Endothelial cell of umbilical vein (primary cell): ENCODE measurements around the gene MBL2. TPM values are rescaled to one million over a fixed set of nuclear protein-coding genes. Genes with fewer than 3 reads are reported as not detected.
A peak's percentile ranks its signal among the peaks of the same experiment; 100 is the strongest.

Source experiments
- BruUV-seq: library from RNA; stranded (reverse); fragments of 400-500 nt; replicated peaks from 2 replicates; lab custom pipeline; 2021; lab: Mats Ljungman, UMichigan
- CTCF ChIA-PET: fragments of 300-600, 350-600 bp; sonication (Branson Sonifier 250); formaldehyde crosslinking; loops from one replicate; lab custom pipeline; 2021; ENCODE audit warnings: antibody characterized with exemption, inconsistent platforms; lab: Charles Lee
- POLR2A ChIA-PET: fragments of 300-600, 350-600 bp; sonication (Branson Sonifier 250); formaldehyde crosslinking; loops from one replicate; lab custom pipeline; 2021; ENCODE audit warnings: antibody characterized with exemption, inconsistent platforms; lab: Charles Lee
- DNase-seq: peaks from one replicate; pipeline ENCODE4 v3.0.0-alpha.2; 2011; ENCODE audit warnings: low read depth, low spot score
- FAIRE-seq: peaks from 2 replicates; lab custom pipeline; 2011; peaks lifted over from hg19 to GRCh38; lab: Jason Lieb, UNC
- H2AFZ ChIP-seq: 2 replicates; pipeline ENCODE4 v1.6.0; 2012; ENCODE audit warnings: low read depth, low read length, control low read depth, inconsistent platforms
- H3K27ac ChIP-seq: 2 replicates; pipeline ENCODE4 v1.5.1; 2011; ENCODE audit warnings: low read depth, mild to moderate bottlenecking, control low read depth, low read length, moderate library complexity; ENCODE audit not compliant: insufficient read depth
- H3K27me3 ChIP-seq, 2 experiments: 2 replicates each; pipeline versions ENCODE4 v1.6.0 to v1.6.1; 2011; ENCODE audit warnings: low read length in 2 of 2, mixed read lengths in 1 of 2; ENCODE audit not compliant: control insufficient read depth in 2 of 2, insufficient read depth in 2 of 2
- H3K36me3 ChIP-seq, 2 experiments: 2 replicates in 1 of 2; 3 replicates in 1 of 2; pipeline ENCODE4 v1.5.1; 2011; ENCODE audit warnings: low read length in 2 of 2, mild to moderate bottlenecking in 1 of 2, moderate library complexity in 1 of 2; ENCODE audit not compliant: control insufficient read depth in 2 of 2, insufficient read depth in 2 of 2; ENCODE audit errors: extremely low read depth in 1 of 2
- H3K4me1 ChIP-seq: 3 replicates; pipeline ENCODE4 v1.5.1; 2011; ENCODE audit warnings: mild to moderate bottlenecking, low read length; ENCODE audit not compliant: control insufficient read depth, insufficient read depth; ENCODE audit errors: extremely low read depth
- H3K4me2 ChIP-seq: 2 replicates; pipeline ENCODE4 v1.6.1; 2011; ENCODE audit warnings: low read length, control low read depth, mixed read lengths; ENCODE audit not compliant: insufficient read depth
- H3K4me3 ChIP-seq, 3 experiments: fragments of 200-600 bp in 1 of 3; sonication (generic), shearing (Covaris generic) in 1 of 3; replicated peaks in 1 of 3; 2 replicates each; pipeline ENCODE4 v1.5.1; 2011 to 2016; ENCODE audit warnings: control low read depth in 3 of 3, low read length in 3 of 3, mild to moderate bottlenecking in 2 of 3, inconsistent platforms in 1 of 3, low read depth in 1 of 3, moderate library complexity in 1 of 3; ENCODE audit not compliant: insufficient read depth in 1 of 3
- H3K79me2 ChIP-seq: 2 replicates; pipeline ENCODE4 v1.6.0; 2012; ENCODE audit warnings: low read length, inconsistent platforms; ENCODE audit not compliant: control insufficient read depth, insufficient read depth
- H3K9ac ChIP-seq: replicated peaks from 2 replicates; pipeline ENCODE3; 2011; ENCODE audit warnings: low read length, control low read depth; ENCODE audit not compliant: insufficient read depth; ENCODE audit errors: extremely low read depth
- H3K9me1 ChIP-seq: replicated peaks from 3 replicates; pipeline ENCODE4 v1.6.0; 2011; ENCODE audit warnings: mild to moderate bottlenecking, low read length; ENCODE audit not compliant: control insufficient read depth, insufficient read depth; ENCODE audit errors: extremely low read depth
- H3K9me3 ChIP-seq: replicated peaks from 2 replicates; pipeline ENCODE4 v1.5.1; 2012; ENCODE audit warnings: low read length, inconsistent platforms; ENCODE audit not compliant: control insufficient read depth, insufficient read depth
- H4K20me1 ChIP-seq: replicated peaks from 2 replicates; pipeline ENCODE3; 2011; ENCODE audit warnings: mild to moderate bottlenecking, low read length; ENCODE audit not compliant: control insufficient read depth, insufficient read depth; ENCODE audit errors: extremely low read depth
- FOS ChIP-seq: IDR thresholded peaks from 2 replicates; pipeline ENCODE4 v1.6.1; 2011; ENCODE audit warnings: mild to moderate bottlenecking, low read length, moderate library complexity, borderline replicate concordance; ENCODE audit not compliant: insufficient read depth
- GATA2 ChIP-seq: IDR thresholded peaks from 2 replicates; pipeline ENCODE4 v1.7.0; 2011; ENCODE audit warnings: low read depth, mild to moderate bottlenecking, moderate library complexity, mixed read lengths, low read length; ENCODE audit not compliant: insufficient read length, insufficient read depth
- MYC ChIP-seq: IDR thresholded peaks from one replicate; pipeline ENCODE4 v1.6.1; 2011; ENCODE audit warnings: mild to moderate bottlenecking, low read depth, low read length
- dilution Hi-C: fragments of 300-500 bp; cut with MboI; formaldehyde crosslinking; loops from one replicate; pipeline ENCODE4 v1.15.0; 2019; ENCODE audit warnings: low sequenced_read_pairs; ENCODE audit not compliant: extremely low pct_ligation_motif_present
- intact Hi-C: fragments of 100-400 bp; cut with micrococcal nuclease; formaldehyde crosslinking; loops from one replicate; pipeline ENCODE4 v1.10.0; 2022
- polyA plus RNA-seq, 4 experiments: library from polyadenylated mRNA; depleted of rRNA in 3 of 4; stranded (reverse) in 3 of 4; unstranded in 1 of 4; fragments of >200 nt; gene quantifications; 2 replicates each; pipeline versions ENCODE4 v1.2.1 to v1.2.3, GENCODE V29; 2011 to 2012; ENCODE audit warnings: missing spikeins in 1 of 4
- total RNA-seq: library from RNA; stranded (reverse); gene quantifications from 2 replicates; pipeline ENCODE4 v1.2.3, GENCODE V29; 2021
- TF ChIP-seq, protein P1 (sequence below), 2 donors: IDR thresholded peaks; 1 replicate in 1 of 2; 2 replicates in 1 of 2; pipeline ENCODE4 v1.5.1; 2011; ENCODE audit warnings: low read length in 2 of 2, mild to moderate bottlenecking in 2 of 2, moderate library complexity in 2 of 2, control low read depth in 1 of 2, inconsistent platforms in 1 of 2, low read depth in 1 of 2; ENCODE audit not compliant: insufficient read depth in 1 of 2; ENCODE audit errors: extremely low read depth in 1 of 2
- TF ChIP-seq, protein P2 (sequence below): IDR thresholded peaks from 2 replicates; pipeline ENCODE4 v1.6.1; 2011; ENCODE audit not compliant: insufficient read depth, insufficient read length

The MBL2 gene
- total and polyA plus RNA-seq, 2 donors (not counting 3 experiments of a cell fraction or from before 2014, with no cell fraction given), result not detected

DNA sequence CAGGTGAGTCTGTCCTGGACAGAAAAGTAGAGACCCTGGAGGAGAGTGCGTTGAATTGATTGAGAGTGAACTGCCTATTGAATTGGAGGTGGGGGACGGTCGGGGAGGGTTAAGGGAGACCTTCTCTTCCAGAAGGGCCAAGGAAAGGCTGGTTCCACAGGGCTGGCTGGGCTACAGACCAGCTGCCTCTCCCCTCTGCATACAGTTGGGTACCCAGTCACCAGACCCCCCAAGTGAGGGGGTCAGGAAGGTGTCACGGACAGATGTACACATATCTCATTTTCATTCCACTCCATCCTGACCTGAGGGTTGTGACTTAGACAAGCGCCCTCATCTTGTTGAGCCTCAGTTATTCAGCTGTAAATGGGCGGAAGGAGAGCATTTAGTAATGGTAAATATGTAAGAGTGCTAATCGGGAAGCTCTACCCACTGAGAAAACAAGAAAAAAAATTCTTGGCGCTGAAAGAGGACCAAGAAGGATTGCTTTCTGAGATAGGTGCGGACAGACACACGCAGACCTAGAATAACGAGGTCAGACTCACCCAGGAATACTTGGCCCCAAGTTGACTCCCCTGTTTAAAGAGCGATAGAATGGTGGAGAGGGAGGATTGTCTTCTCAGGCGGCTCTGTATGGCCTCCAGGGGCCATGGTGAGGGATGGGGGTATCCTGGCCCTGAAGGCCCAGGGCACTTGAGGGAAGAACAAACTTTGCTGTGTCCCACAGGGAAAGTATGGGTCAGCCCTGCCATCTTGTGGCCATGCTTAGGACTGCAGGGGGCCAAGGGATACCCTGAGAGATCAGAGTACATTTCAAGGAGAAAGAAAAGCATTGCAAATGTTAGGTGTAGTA, 7.2 kb upstream of the MBL2 start:
- no peak for TF ChIP-seq FOS
- TF ChIP-seq MYC, result no peak
- TF ChIP-seq, protein P1, sequence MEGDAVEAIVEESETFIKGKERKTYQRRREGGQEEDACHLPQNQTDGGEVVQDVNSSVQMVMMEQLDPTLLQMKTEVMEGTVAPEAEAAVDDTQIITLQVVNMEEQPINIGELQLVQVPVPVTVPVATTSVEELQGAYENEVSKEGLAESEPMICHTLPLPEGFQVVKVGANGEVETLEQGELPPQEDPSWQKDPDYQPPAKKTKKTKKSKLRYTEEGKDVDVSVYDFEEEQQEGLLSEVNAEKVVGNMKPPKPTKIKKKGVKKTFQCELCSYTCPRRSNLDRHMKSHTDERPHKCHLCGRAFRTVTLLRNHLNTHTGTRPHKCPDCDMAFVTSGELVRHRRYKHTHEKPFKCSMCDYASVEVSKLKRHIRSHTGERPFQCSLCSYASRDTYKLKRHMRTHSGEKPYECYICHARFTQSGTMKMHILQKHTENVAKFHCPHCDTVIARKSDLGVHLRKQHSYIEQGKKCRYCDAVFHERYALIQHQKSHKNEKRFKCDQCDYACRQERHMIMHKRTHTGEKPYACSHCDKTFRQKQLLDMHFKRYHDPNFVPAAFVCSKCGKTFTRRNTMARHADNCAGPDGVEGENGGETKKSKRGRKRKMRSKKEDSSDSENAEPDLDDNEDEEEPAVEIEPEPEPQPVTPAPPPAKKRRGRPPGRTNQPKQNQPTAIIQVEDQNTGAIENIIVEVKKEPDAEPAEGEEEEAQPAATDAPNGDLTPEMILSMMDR (IDR thresholded peaks at IDR 0.05; ENCODE audit: extremely low read depth in 1 of 2, insufficient read depth in 1 of 2, low read depth in 1 of 2, low read length in 2 of 2), result peak; percentile 88 to 94
- TF ChIP-seq, protein P2, sequence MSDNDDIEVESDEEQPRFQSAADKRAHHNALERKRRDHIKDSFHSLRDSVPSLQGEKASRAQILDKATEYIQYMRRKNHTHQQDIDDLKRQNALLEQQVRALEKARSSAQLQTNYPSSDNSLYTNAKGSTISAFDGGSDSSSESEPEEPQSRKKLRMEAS, result no peak
- TF ChIP-seq GATA2, result no peak
- ChIA-PET CTCF (interaction anchor here (0.6 to 7.1 kb wide), 26 partner anchors 9 to 1788 kb away, joined by 3 to 182 read pairs (median 4); no protein-coding TSS in a partner anchor), POLR2A (no interaction called here)
- no peak overlapping the region for H3K4me3 ChIP-seq
- FAIRE-seq (peak; percentile 87), DNase-seq (peak; percentile 70)
- no peaks in the 10 kb centered on the region for H4K20me1 ChIP-seq
- dilution Hi-C loops, result no loop called here
- H3K4me1 ChIP-seq, result no peaks in the 10 kb centered on the region
- no peaks in the 10 kb centered on the region for H3K9me3 ChIP-seq
- no peak overlapping the region for H3K9ac ChIP-seq
- H2AFZ ChIP-seq, result no peak overlapping the region
- no peak overlapping the region for H3K4me2 ChIP-seq
- no TSS peak for BruUV-seq
- intact Hi-C loops, result loop anchor here (1.0 to 5.0 kb wide), 4 partner anchors 38 to 562 kb away; no protein-coding TSS in a partner anchor
- no peak overlapping the region for H3K27ac ChIP-seq
- H3K79me2 ChIP-seq, result no peaks in the 10 kb centered on the region
- H3K27me3 ChIP-seq, result peaks cover 5 to 10% of the 10 kb centered on the region in 2 experiments
- no peaks in the 10 kb centered on the region for H3K9me1 ChIP-seq
- no peaks in the 10 kb centered on the region for H3K36me3 ChIP-seq
